WTC11 (cell line): Measurements from ENCODE around the gene TNFAIP3.

ENCODE experiments used
- CBFB ChIP-seq: sonication (generic); formaldehyde crosslinking; IDR thresholded peaks from 2 replicates; pipeline ENCODE4 v1.8.1; 2022; ENCODE audit warnings: mild to moderate bottlenecking, low read depth, missing genetic modification reagents
- CTCF ChIP-seq: fragments of 200-600 bp; IDR thresholded peaks from 2 replicates; pipeline ENCODE4 v1.8.0; 2022; ENCODE audit warnings: antibody characterized with exemption
- ETV6 ChIP-seq: sonication (generic); formaldehyde crosslinking; IDR thresholded peaks from 2 replicates; pipeline ENCODE4 v1.8.1; 2022; ENCODE audit warnings: mild to moderate bottlenecking, missing genetic modification reagents

- TF ChIP-seq CBFB (CRISPR knock-in tag), result no peak
- no peak for TF ChIP-seq CTCF
- TF ChIP-seq ETV6 (CRISPR knock-in tag), result no peak
Measured at GRCh38 chr6:137820425-137820824, 46.6 kb upstream of the TNFAIP3 start.
